Activated CD8-positive, alpha-beta memory T cell treated with anti-CD3 and anti-CD28 coated beads, Interleukin-2, amount 50 U/mL, for 4 hours (primary cell): Measurements from ENCODE around the gene CHAT.
"Not testable (repeated sequence)": the region's sequence is repeated elsewhere in the genome, so short reads cannot be mapped to it uniquely, and the experiment has no call there.

ENCODE experiments used
- DNase-seq: peaks from one replicate; pipeline ENCODE4 v3.0.0-alpha.2; 2020

Gene CHAT

DNA sequence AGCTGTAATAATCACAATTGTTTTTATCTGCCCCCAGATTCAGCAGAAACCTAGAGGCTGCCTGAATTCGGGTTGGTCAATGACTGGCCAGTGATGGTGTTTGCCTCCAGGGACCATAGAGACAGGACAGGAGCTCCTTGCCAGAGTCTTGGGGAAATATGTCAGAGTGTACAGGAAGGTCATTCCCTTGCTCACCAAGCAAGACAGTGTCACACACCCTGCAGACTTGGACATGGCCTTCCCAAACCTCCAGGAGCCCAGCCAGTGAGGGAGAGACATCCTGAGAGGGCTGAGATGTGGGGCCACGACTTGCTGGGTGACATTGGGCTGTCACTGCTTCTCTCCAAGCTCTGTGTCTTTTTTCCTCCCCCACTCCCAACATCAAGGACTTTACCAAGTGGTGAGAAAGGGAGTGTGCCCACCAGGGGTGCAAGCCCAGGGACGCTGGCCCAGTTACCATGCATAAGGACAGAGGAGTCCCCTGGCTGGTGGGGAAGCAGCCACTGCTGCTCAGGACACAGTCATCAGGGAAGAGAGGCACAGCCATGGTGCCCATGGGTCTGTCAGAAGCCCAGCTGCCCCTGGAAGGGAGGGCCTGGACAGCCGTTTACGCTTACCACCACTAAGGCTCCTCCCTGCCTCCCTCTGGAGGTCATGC, 40.3 kb downstream of the CHAT start:
- DNase-seq, result no peak

GRCh38 chr10:49655099-49655498, 41.3 kb downstream of the CHAT start:
- no peak for DNase-seq

DNA sequence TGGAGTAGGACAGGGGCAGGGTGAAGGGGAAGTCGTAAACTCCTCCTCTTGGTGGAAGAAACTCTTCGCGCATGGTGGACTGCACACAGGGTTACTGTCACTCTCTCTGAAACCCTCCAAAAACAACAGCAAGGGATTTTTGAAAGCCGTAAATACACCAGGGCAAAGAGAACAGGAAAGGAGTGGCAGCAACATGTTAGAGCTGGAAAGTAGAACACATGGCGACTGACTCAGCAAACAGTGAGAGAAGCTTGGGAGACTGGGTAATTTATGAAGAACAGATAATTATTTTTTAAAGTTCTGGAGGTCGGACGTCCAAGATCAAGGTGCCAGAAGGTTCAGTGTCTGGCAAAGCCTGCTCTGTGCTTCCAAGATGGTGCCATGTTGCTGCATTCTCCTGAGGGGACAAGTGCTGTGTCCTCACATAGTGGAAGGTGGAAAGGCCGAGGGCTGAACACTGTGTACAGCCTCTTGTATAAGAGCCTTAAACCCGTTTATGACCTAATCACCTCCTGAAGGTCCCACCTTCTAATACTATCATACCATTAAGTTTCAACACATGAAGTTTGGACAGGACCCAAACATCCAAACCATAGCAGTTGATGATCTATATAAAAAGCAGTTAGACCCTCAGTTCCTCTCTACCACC, 43.1 kb downstream of the CHAT start:
- no peak for DNase-seq

- no peak for DNase-seq
Measured at GRCh38 chr10:49657606-49658005, 43.8 kb downstream of the CHAT start.

- no peak for DNase-seq
Measured at GRCh38 chr10:49661140-49661856, 47.5 kb downstream of the CHAT start.

DNA sequence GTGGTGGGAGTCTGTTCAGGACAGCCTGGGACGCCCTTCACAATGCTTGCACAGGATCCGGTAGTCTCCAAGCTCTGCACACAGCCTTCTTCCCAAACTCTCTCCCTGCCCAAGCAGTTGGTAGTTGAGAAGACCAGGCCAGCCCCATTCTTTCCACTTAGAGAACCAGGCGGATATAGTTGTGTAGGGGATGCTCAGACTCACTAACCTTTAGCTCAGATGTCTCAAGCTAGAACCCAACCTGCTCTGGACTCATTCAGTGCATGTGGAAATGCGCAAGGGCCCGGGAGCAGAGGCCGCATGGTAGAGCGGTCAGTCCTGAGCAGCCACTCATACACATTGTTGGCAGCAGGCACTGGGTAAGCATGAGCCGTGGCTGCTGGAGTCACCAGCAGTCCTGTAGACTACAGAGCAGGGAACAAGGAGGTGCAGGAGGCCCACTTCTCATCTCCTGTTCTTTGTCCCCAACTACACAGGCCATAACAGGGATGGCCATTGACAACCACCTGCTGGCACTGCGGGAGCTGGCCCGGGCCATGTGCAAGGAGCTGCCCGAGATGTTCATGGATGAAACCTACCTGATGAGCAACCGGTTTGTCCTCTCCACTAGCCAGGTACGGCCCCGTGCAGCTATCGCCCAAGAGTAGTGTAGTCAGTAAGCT, 48.5 kb downstream of the CHAT start:
- no peak for DNase-seq

DNA sequence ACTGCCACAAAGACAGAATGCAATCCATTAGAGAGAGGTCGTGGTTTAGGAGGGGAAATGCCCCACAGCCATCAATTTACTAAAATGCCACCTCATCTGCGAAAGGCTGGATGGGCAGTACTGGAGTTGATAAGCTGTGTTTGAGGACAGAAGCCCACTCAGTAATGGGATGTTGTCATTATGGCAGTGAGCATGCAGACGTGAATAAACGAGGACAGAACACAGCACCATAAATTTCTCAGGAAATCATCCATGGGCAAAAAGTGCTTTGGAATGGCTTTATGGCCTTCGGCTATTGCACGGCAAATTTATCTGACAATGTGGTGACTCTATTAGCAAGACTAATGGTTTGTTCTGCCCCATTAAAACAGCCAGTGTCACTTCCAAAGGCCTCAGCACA, 49.8 kb downstream of the CHAT start:
- DNase-seq, result no peak

DNA sequence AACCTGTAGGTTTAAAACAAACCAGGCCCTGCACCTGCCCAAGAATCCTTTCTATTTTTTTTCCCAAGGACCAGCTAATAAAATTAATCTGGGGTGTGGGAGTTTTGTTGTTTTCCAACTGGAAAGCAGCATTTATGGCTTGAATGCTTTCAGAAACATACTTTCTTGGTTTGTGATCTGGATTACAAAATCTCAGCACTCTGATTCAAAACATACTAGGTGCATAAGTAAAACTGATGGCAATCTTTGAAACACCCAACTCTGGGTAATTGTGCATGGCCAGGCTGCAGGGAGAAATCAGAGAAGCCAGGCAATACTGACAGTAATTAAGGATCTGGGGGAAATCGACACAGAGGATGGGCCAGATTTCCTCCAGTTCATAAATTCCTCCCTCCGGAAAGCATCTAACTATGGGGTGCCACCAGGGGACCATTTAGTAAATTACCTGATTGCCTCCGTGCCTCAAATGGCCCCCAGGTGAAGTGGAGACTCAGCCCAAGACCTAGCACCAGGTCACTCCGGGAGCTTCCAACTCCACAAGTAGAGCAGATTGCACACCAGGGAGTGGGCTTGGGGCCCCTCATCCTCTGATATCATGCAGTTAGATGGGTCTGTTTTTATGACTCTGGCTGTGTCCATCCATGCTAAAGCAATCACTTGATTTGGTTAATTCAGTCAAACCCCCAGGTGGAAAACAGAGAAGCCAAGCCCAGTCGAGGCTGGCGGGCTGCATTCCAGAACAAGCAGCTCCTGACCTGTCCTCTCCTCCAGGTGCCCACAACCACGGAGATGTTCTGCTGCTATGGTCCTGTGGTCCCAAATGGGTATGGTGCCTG, 50.4 kb downstream of the CHAT start:
- DNase-seq, result no peak

GRCh38 chr10:49664842-49665355, 51.1 kb downstream of the CHAT start:
- DNase-seq, result no peak

DNA sequence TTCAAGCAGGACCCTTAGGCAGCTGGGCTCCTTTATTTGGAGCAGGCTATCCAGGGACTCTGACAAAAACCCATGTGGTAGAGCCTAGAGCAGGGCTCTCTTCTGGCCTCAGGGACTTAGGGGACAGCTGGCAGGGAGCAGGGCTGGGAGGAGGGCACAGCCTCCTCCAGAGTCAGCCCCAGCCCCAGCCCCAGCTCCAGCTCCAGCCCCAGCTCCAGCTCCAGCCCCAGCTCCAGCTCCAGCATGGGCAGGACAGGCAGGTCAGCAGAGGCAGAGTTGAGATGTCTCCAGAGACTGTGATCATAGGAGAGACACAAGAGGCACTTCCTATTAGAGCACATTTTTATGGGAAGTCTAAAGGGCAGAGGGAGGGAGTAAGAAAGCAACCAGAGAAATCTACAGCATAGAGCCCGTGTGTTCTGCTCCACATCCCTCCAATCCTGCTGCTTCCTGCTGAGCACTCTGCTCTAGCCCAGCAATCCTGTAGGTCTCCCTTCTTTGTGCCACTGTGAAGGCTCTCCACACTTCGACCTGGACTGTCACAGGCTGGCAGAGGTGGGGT, 52.3 kb downstream of the CHAT start:
- no peak for DNase-seq

DNA sequence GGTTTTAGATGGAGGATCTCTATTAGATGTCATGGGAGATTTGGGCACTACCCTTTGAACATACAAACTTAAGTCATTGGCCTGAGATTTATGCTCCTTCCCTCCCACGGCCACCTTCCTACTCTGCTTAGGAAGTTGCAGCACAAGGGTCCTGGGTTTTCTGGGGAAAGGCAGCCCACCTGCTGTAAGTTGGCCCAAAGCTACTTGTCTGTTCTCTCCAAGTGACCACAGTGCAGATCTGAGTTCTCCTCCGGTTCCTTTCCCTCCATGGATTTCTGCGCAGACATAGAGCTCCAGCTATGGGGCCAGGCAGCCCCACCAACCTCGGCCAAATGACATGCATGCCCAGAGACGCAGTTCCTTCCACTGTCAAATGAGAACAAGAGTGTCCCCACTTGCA, 52.8 kb downstream of the CHAT start:
- no peak for DNase-seq

- DNase-seq, result no peak
Measured at GRCh38 chr10:49667991-49668390, 54.2 kb downstream of the CHAT start.

DNA sequence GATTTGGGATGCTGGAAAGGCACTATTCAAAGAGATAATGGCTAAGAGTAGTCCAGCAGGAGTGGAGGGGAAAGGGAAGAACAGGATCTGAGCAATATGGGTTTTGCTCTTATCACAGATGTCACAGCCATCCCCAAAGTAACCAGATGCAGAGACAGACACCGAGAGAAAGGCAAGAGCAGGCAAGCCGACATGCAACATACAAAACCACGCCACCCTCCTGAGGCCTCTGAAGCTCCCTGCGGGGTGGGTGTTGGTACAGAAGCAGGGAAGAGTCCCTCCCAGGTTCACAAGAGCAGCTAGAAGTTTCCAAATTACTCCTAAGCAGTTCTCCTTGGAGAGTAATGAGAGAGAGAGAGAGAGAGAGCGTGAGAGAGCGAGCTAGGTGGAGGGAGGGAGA, 54.8 kb downstream of the CHAT start:
- no peak for DNase-seq

GRCh38 chr10:49678827-49679479, 65.1 kb downstream of the CHAT start:
- DNase-seq, result no peak

DNA sequence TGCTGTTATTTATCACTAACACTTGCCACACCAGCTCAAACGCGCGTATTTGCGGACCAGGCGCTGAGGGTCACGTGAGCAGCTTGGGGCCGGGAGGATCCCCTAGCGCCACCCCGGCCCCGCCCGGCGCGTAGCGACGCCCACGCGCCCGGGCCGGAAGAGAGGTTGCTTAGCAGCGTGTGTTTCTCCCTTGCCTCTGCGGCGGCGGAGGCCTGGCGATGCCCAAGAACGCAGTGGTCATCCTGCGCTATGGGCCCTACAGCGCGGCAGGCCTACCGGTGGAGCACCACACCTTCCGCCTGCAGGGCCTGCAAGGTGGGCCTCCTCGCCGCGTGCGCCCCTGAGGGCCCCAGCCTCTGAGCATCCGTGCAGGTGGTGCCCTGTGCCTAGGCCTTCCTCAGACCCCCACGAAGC, 65.7 kb downstream of the CHAT start, which contains the start of gene C10orf53:
TSS of gene C10orf53 (plus strand) at position 172 of the 414 bp plus-strand sequence. CDS start at position 219, 47 bp downstream.
- DNase-seq, result no peak

DNA sequence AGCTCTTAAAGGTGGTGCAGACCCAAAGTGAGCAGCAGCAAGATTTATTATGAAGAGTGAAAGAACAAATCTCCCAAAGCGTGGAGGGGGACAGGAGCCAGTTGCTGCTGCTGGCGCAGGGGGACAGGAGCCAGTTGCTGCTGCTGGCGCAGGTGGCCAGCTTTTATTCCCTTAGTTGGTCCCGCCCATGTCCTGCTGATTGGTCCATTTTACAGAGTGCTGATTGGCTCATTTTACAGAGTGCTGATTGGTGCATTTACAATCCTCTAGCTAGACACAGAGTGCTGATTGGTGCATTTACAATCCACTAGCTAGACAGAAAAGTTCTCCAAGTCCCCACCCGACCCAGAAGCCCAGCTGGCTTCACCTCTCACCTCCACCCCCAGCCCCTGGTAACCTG, 68.6 kb downstream of the CHAT start:
- not testable (repeated sequence) for DNase-seq

DNA sequence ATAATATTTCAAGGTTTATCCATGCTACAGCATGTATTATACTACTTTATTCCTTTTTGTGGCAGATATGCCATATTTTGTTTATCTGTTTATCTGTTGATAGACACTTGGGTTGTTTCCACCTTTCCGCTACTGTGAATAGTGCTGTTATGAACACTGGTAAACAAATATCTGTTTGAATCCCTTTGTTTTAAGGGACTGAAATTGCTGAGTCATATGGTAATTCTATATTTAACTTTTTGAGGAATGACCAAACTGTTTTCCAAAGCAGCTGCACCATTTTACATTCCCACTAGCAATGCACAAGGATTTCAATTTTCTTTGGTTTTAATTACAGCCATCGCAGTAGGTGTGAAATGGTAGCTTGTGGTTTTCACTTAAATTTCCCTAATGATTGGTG, 69.0 kb downstream of the CHAT start:
- no peak for DNase-seq

DNA sequence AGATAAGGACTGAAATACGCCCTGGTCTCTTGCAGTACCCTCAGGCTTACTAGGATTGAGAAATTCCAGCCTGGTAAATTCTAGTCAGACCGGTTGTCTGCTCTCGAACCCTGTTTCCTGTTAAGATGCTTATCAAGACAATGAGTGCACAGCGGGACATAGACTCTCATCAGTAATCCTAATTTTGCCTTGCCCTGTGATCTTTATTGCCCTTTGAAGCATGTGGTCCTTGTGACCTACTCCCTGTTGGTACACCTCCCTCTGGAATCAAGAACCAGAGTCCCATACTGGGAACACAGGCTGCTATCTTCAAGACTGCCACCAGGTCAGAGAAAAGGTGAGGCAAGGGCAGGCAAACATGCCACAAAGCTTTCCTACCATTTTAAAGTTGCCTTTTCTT, 72.8 kb downstream of the CHAT start:
- DNase-seq, result no peak

- no peak for DNase-seq
Measured at GRCh38 chr10:49688261-49688846, 74.5 kb downstream of the CHAT start.

DNA sequence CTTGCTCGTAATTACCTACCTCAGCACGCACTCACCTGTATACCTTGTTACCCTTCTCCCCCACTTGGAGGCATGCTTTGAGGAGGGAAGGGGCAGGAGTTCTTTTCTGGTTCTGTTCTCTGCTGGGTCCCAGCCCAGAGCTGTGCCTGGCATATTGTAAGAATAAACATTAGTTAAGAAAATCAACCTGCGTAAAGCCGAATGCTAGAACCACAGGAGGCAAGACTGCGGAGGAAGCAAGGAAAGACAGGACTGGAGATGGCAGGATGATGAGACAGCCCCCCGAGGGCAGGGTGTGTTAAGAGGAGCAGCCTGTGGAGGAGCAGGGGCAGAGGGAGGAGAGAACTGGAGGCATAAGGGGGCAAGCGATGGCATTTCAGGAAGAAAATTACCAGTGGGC, 75.1 kb downstream of the CHAT start:
- DNase-seq, result no peak

- no peak for DNase-seq
Measured at GRCh38 chr10:49689882-49690510, 76.2 kb downstream of the CHAT start.
